Measurements from ENCODE around the gene BIRC2.

DNA sequence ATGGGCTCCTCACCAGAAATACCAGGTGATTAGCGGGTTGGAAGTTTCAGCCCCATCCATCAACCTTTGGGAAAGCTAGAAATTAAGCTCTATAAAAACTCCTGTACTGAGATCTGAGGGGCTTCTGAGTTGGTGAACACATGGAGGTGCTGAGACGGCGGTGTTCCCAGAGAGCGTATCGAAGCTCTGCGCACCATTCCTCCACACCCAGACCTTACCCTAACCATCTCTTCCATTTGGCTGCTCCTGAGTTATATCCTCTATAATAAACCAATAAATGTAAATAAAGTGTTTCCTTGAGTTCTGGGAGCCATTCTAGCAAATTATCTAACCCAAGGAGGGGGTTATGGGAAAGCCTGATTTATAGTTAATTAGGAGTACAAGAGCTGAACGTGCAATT, 64.1 kb downstream of the BIRC2 start:
- no peak for TF ChIP-seq NFIC (IDR thresholded peaks at IDR 0.05; ENCODE audit: borderline replicate concordance)
- TF ChIP-seq, protein P1, sequence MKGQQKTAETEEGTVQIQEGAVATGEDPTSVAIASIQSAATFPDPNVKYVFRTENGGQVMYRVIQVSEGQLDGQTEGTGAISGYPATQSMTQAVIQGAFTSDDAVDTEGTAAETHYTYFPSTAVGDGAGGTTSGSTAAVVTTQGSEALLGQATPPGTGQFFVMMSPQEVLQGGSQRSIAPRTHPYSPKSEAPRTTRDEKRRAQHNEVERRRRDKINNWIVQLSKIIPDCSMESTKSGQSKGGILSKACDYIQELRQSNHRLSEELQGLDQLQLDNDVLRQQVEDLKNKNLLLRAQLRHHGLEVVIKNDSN (IDR thresholded peaks at IDR 0.05; ENCODE audit: borderline replicate concordance, low read depth), result no peak
